ENCODE measurements around the gene SH3RF3. TPM values are rescaled to one million over a fixed set of nuclear protein-coding genes. Genes with fewer than 3 reads are reported as not detected.

Gene SH3RF3
- total and polyA plus RNA-seq, 10 of the 15 experiments (the other 5 are each of a cell fraction or from before 2014, with no cell fraction given): 0.08 to 8.8 (median 2.3) TPM

GRCh38 chr2:109436610-109437225, 307.7 kb downstream of the SH3RF3 start:
- H3K9me3 ChIP-seq (replicated peaks; ENCODE audit: control insufficient read depth, insufficient read depth, low read length): no peaks in the 10 kb centered on the region; the same call in 2 of the 3 replicates
- no peaks in the 10 kb centered on the region for H3K36me3 ChIP-seq (ENCODE audit: control insufficient read depth in 2 of 2, insufficient read depth in 2 of 2, low read length in 1 of 2)
- no TSS peak for BruUV-seq (replicated peaks)
- ChIA-PET CTCF (interaction anchor here (1.6 kb wide), 1 partner anchor 73 kb away, joined by 5 read pairs; no protein-coding TSS in a partner anchor), RAD21 (ENCODE audit: unreplicated experiment) (no interaction called here), POLR2A (no interaction called here), SMC1A (ENCODE audit: uncharacterized antibody, unreplicated experiment) (interaction anchor here (0.5 to 2.1 kb wide), 4 partner anchors 8 to 173 kb away, joined by 3 to 4 read pairs (median 3); no protein-coding TSS in a partner anchor)
- H3K4me3 ChIP-seq: no peak overlapping the region
- ATAC-seq (no peak), FAIRE-seq (no peak), DNase-seq (ENCODE audit: low read depth, low spot score) (no peak)
- no peaks in the 10 kb centered on the region for H4K20me1 ChIP-seq (ENCODE audit: control insufficient read depth, insufficient read depth)
- intact Hi-C loops (cut with micrococcal nuclease; ENCODE audit: unreplicated experiment) (no loop called here), in situ Hi-C loops (cut with MboI) (no loop called here)
- H3K79me2 ChIP-seq (ENCODE audit: control insufficient read depth, insufficient read depth, low read length): no peaks in the 10 kb centered on the region
- H3K4me2 ChIP-seq (ENCODE audit: control insufficient read depth, insufficient read depth): no peak overlapping the region
- WGBS (ENCODE audit: insufficient coverage, insufficient replicate concordance, low lambda C conversion rate, missing lambda C conversion rate): 14% methylated on average over 10 of the region's 15 CpGs
- H3K27me3 ChIP-seq (replicated peaks in 1 of 2; ENCODE audit: control insufficient read depth in 2 of 2, insufficient read depth in 2 of 2, low read length in 1 of 2): no peaks in the 10 kb centered on the region
- H3K4me1 ChIP-seq (ENCODE audit: control insufficient read depth, insufficient read depth, low read length): no peaks in the 10 kb centered on the region
- no peak overlapping the region for H2AFZ ChIP-seq (ENCODE audit: control insufficient read depth, low read depth, low read length)
- no peak overlapping the region for H3K9ac ChIP-seq (ENCODE audit: control insufficient read depth, insufficient read depth, low read length)
- no peak overlapping the region for H3K27ac ChIP-seq (ENCODE audit: control insufficient read depth, insufficient read depth)
- TF ChIP-seq SIN3A (IDR thresholded peaks at IDR 0.05; ENCODE audit: low read depth, low read length): no peak
- TF ChIP-seq NR2C1 (IDR thresholded peaks at IDR 0.05): no peak
- no peak for TF ChIP-seq ZBTB4 (CRISPR knock-in tag; IDR thresholded peaks at IDR 0.05)
- TF ChIP-seq SPI1 (IDR thresholded peaks at IDR 0.05; ENCODE audit: borderline replicate concordance, insufficient read depth, low read depth, low read length): no peak
- no peak for TF ChIP-seq SRF (IDR thresholded peaks at IDR 0.05; ENCODE audit: low read depth in 2 of 2, low read length in 2 of 2)
- no peak for TF ChIP-seq NFXL1 (IDR thresholded peaks at IDR 0.05; ENCODE audit: borderline replicate concordance)
- no peak for TF ChIP-seq ATF2 (IDR thresholded peaks at IDR 0.05; ENCODE audit: low read length)
- TF ChIP-seq GABPA (IDR thresholded peaks at IDR 0.05; ENCODE audit: low read depth): no peak
- TF ChIP-seq ASH2L (IDR thresholded peaks at IDR 0.05; ENCODE audit: borderline replicate concordance, low read depth): no peak
- TF ChIP-seq JUNB (IDR thresholded peaks at IDR 0.05): no peak
- TF ChIP-seq RELB (IDR thresholded peaks at IDR 0.05; ENCODE audit: low read depth): no peak
- TF ChIP-seq JUND (IDR thresholded peaks at IDR 0.05; ENCODE audit: low read depth, low read length): no peak
- TF ChIP-seq ZBTB40 (IDR thresholded peaks at IDR 0.05; ENCODE audit: borderline replicate concordance): no peak

Data from GM12878 (cell line).